ENCODE data around the gene PRICKLE2. TPM values are rescaled to one million over a fixed set of nuclear protein-coding genes. Genes with fewer than 3 reads are reported as not detected.

The PRICKLE2 gene
- total and polyA plus RNA-seq, 2 donors (not counting 3 experiments of a cell fraction or from before 2014, with no cell fraction given) = 3.0 to 7.1 TPM

DNA sequence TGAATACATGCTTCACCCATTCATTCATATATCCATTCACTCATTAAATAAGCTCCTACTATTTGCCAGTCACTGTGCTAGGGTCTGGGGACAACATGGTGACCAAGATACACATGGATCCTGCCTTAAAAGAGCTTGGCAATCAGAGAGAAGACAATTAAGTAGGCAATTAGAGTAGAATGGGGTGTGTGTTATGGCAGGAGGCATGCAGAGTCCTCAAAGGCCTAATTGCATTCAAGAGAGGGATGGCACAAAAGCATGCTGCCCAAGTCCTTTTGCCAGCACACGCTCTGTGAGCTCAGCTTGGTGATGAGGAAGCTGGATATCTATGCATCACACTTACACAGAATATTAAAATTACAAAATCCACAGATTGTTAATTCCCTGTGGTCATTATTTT is 2.8 kb upstream of the PRICKLE2 start:
- DNase-seq (ENCODE audit: low read depth, low spot score) = no peak
- intact Hi-C loops (cut with micrococcal nuclease) (no loop called here), dilution Hi-C loops (cut with MboI; ENCODE audit: extremely low pct_ligation_motif_present, low sequenced_read_pairs) (no loop called here)
- no peaks in the 10 kb centered on the region for H3K9me3 ChIP-seq (replicated peaks; ENCODE audit: control insufficient read depth, insufficient read depth, low read length)
- no peak for FAIRE-seq
- H3K9ac ChIP-seq (replicated peaks; ENCODE audit: extremely low read depth, insufficient read depth, low read length) = no peak overlapping the region
- TF ChIP-seq MYC (IDR thresholded peaks at IDR 0.05; ENCODE audit: low read depth, low read length) (no peak), CTCF (IDR thresholded peaks at IDR 0.05; ENCODE audit: extremely low read depth in 1 of 2, insufficient read depth in 1 of 2, low read depth in 1 of 2, low read length in 2 of 2) (no peak), POLR2A (IDR thresholded peaks at IDR 0.05; ENCODE audit: low read depth, low read length) (no peak), EZH2 (IDR thresholded peaks at IDR 0.05; ENCODE audit: borderline replicate concordance, low read depth, low read length, severe bottlenecking) (no peak), JUN (IDR thresholded peaks at IDR 0.05; ENCODE audit: borderline replicate concordance, insufficient read depth, insufficient read length, low read depth) (no peak), GATA2 (IDR thresholded peaks at IDR 0.05; ENCODE audit: insufficient read depth, insufficient read length, low read depth, low read length) (no peak), POLR2AphosphoS5 (IDR thresholded peaks at IDR 0.05; ENCODE audit: insufficient read depth, low read depth, low read length) (no peak), FOS (IDR thresholded peaks at IDR 0.05; ENCODE audit: borderline replicate concordance, insufficient read depth, low read length) (no peak)
- no peak overlapping the region for H2AFZ ChIP-seq (ENCODE audit: low read depth, low read length)
- peaks cover 19% of the 10 kb centered on the region for H3K4me1 ChIP-seq (ENCODE audit: control insufficient read depth, extremely low read depth, insufficient read depth, low read length)
- peaks cover 5% of the 10 kb centered on the region in 2 experiments for H3K27me3 ChIP-seq (ENCODE audit: control insufficient read depth in 2 of 2, insufficient read depth in 2 of 2, low read length in 2 of 2)
- H3K36me3 ChIP-seq (ENCODE audit: control insufficient read depth in 2 of 2, extremely low read depth in 1 of 2, insufficient read depth in 2 of 2, low read length in 2 of 2) = no peaks in the 10 kb centered on the region
- no peak overlapping the region for H3K27ac ChIP-seq (ENCODE audit: insufficient read depth, low read depth, low read length)
- H4K20me1 ChIP-seq (replicated peaks; ENCODE audit: control insufficient read depth, extremely low read depth, insufficient read depth, low read length) = no peaks in the 10 kb centered on the region
- no peaks in the 10 kb centered on the region for H3K9me1 ChIP-seq (replicated peaks; ENCODE audit: control insufficient read depth, extremely low read depth, insufficient read depth, low read length)
- no TSS peak for BruUV-seq (replicated peaks)
- no peak overlapping the region for H3K4me3 ChIP-seq (replicated peaks in 1 of 3; ENCODE audit: insufficient read depth in 1 of 3, low read depth in 1 of 3, low read length in 3 of 3)
- ChIA-PET POLR2A (no interaction called here), CTCF (interaction anchor here (1.0 kb wide), 1 partner anchor 16 kb away, joined by 4 read pairs; no protein-coding TSS in a partner anchor)
- no peak overlapping the region for H3K4me2 ChIP-seq (ENCODE audit: insufficient read depth, low read length)
- H3K79me2 ChIP-seq (ENCODE audit: control insufficient read depth, insufficient read depth, low read length) = no peaks in the 10 kb centered on the region
